ENCODE measurements around the gene OVAAL.
"Not testable (repeated sequence)": the region's sequence is repeated elsewhere in the genome, so short reads cannot be mapped to it uniquely, and the experiment has no call there.

OVAAL gene

GRCh38 chr1:180540697-180541594, 17.8 kb upstream of the OVAAL start:
- no peak for DNase-seq

- no peak for DNase-seq
Measured at GRCh38 chr1:180542113-180542837, 16.5 kb upstream of the OVAAL start.

- DNase-seq: no peak
Measured at GRCh38 chr1:180542838-180543145, 16.0 kb upstream of the OVAAL start.

GRCh38 chr1:180544050-180544449, 14.7 kb upstream of the OVAAL start:
- DNase-seq: no peak

GRCh38 chr1:180545991-180546390, 12.8 kb upstream of the OVAAL start:
- no peak for DNase-seq

GRCh38 chr1:180548686-180549317, 10.0 kb upstream of the OVAAL start:
- DNase-seq: no peak

- DNase-seq: not testable (repeated sequence)
Measured at GRCh38 chr1:180549770-180550169, 9.0 kb upstream of the OVAAL start.

GRCh38 chr1:180550241-180550640, 8.5 kb upstream of the OVAAL start:
- no peak for DNase-seq

- DNase-seq: no peak
Measured at GRCh38 chr1:180551997-180552396, 6.8 kb upstream of the OVAAL start.

- not testable (repeated sequence) for DNase-seq
Measured at GRCh38 chr1:180553046-180553445, 5.7 kb upstream of the OVAAL start.

GRCh38 chr1:180555411-180555810, 3.4 kb upstream of the OVAAL start:
- no peak for DNase-seq

GRCh38 chr1:180560200-180560867, 1.6 kb downstream of the OVAAL start:
- no peak for DNase-seq

- no peak for DNase-seq
Measured at GRCh38 chr1:180560868-180561600, 2.3 kb downstream of the OVAAL start.

GRCh38 chr1:180562640-180563025, 3.9 kb downstream of the OVAAL start:
- DNase-seq: no peak

GRCh38 chr1:180563026-180563827, 4.5 kb downstream of the OVAAL start:
- no peak for DNase-seq

- no peak for DNase-seq
Measured at GRCh38 chr1:180565121-180565871, 6.5 kb downstream of the OVAAL start.

GRCh38 chr1:180566026-180566425, 7.3 kb downstream of the OVAAL start:
- no peak for DNase-seq

- DNase-seq: no peak
Measured at GRCh38 chr1:180566495-180566894, 7.7 kb downstream of the OVAAL start.

GRCh38 chr1:180567654-180568053, 8.9 kb downstream of the OVAAL start:
- no peak for DNase-seq

GRCh38 chr1:180568184-180568583, 9.4 kb downstream of the OVAAL start:
- DNase-seq: no peak

All from stimulated activated CD8-positive, alpha-beta memory T cell treated with anti-CD3 and anti-CD28 coated beads, Interleukin-4, amount 100 ng/mL, for 48 hours (primary cell).